ENCODE results near the gene ADGRG4.

Gene ADGRG4

DNA sequence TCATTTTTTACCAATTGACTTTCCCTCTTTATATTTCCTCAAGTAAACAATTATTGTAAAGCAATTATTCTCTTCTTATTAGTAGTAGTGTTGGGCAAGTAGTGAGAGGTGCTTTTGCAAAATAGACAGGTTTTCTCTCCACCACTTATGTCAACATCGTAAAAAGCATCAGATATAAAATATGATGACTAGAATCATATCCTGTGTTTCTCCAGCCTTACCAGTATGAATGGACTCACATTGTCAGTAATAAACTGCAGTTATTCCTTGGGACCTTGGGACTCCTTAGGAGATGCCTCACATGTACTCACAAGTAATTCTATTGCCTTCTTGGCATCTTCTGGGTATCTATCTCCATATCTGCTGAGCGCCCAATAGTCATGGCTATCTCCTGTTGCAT lies 146.5 kb downstream of the ADGRG4 start:
- H3K27ac ChIP-seq, result no peak overlapping the region
- TF ChIP-seq, protein P1, sequence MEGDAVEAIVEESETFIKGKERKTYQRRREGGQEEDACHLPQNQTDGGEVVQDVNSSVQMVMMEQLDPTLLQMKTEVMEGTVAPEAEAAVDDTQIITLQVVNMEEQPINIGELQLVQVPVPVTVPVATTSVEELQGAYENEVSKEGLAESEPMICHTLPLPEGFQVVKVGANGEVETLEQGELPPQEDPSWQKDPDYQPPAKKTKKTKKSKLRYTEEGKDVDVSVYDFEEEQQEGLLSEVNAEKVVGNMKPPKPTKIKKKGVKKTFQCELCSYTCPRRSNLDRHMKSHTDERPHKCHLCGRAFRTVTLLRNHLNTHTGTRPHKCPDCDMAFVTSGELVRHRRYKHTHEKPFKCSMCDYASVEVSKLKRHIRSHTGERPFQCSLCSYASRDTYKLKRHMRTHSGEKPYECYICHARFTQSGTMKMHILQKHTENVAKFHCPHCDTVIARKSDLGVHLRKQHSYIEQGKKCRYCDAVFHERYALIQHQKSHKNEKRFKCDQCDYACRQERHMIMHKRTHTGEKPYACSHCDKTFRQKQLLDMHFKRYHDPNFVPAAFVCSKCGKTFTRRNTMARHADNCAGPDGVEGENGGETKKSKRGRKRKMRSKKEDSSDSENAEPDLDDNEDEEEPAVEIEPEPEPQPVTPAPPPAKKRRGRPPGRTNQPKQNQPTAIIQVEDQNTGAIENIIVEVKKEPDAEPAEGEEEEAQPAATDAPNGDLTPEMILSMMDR (conservative IDR thresholded peaks at IDR 0.05), result no peak

DNA sequence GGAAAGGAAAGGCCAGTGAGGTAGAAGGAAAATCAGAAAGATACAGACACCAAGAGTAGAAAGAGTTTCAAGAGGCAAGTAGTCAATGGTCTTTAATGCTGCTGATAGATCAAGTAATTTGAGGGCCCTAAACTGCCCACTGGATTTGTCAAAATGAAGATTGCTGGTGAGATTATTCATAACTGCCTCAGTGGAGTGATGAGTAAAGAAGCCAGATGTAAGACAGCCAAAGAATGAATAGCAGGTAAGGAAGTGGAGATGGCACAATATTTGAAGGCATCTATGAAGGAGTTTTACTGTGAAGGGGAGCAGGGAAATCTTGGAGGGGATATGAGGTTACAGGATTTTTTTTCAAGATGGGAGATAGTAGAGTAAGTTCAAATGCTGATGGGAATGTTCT lies 147.2 kb downstream of the ADGRG4 start:
- TF ChIP-seq, protein P1 (conservative IDR thresholded peaks at IDR 0.05), result no peak
- no peak overlapping the region for H3K27ac ChIP-seq

DNA sequence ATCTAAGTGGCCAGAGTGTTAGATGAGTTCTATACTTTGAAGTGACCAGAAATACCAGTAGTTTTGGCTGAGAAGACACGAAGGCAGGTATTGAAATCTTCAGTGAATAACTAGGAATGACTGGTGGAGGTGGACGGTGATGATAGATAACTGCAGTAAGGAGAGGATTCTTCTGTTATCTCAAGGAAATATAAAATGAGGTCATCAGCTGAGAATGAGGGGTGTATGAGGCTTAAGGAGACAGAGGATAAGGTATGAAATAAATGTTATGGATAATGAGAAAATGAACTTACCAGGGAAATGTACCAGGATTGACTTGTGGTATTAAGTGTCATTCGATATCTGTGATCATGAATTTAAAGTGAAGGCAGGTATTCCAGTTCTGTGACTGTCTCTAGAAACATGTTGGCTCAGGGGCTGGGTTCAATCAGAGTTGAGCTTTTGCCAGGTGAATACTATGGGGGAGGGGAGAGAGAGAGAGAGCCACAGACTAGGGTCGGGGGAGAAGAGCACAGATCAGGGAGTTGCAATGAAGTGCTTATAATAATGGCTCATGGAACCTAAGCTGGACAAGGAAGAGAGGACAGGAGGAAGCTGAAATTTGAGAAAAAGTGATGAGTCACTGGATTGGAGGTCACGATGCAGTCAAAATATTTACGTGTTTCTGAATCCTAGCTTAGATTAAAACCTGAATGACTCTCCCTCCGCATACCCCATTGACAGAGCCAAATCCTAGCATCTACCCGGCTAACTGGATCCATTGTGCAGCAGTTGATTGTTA lies 149.5 kb downstream of the ADGRG4 start:
- TF ChIP-seq, protein P1 (conservative IDR thresholded peaks at IDR 0.05), result no peak
- H3K27ac ChIP-seq, result no peak overlapping the region

DNA sequence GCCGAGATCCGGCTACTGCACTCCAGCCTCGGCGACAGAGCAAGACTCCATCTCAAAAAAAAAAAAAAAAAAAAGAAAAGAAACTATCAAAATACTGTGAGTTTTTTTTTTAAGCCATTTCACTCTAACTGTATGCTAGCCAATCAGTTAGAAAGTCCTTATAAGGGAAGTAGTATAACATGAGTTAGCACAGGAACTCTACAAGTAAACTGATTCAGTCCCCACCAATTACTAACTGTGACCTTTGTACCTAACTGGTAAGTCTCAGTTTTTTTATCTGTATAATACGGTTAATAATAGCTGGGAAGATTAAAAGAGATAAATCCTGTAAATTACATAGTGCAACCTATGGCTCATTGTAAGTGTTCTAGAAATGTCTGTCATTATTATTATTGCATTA lies 151.9 kb downstream of the ADGRG4 start:
- TF ChIP-seq, protein P1 (conservative IDR thresholded peaks at IDR 0.05), result no peak
- H3K27ac ChIP-seq, result no peak overlapping the region

DNA sequence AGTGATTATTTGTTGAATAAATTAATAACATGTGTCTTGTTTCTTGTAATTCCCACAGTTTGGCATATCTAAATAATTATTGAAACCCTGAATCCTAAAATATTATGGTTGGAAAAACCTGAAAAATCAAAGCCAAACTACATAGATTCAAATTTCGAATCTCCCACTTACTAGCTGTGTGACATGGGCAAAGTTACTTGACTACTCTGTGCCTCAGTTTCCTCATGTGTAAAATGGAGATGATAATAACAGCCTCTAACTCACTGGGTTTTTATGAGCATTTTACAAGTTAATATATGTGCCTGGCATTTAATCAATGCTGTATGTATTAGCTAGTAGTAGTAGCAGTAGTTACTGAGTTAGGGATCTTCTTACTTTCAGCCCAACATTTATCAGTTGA lies 152.4 kb downstream of the ADGRG4 start:
- no peak overlapping the region for H3K27ac ChIP-seq
- TF ChIP-seq, protein P1 (conservative IDR thresholded peaks at IDR 0.05), result no peak

DNA sequence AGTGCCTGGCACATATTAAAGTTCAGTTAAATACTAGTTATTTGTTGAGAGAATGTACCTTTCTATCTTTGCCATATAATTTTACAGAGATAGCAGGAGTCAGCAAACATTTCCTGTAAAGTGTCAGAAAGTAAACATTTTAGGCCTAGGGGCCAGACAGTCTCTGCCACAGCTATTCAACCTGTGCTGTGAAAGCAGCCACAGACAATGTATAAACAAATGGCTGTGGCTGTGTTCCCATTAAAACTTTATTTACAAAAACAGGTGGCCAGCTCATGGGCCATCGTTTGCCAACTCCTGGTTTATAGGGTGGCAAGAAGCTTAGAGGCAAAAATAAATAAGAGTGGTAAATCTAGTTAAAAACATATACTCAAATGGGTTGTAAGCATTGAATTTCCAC lies 153.0 kb downstream of the ADGRG4 start:
- H3K27ac ChIP-seq, result no peak overlapping the region
- TF ChIP-seq, protein P1 (conservative IDR thresholded peaks at IDR 0.05), result no peak

DNA sequence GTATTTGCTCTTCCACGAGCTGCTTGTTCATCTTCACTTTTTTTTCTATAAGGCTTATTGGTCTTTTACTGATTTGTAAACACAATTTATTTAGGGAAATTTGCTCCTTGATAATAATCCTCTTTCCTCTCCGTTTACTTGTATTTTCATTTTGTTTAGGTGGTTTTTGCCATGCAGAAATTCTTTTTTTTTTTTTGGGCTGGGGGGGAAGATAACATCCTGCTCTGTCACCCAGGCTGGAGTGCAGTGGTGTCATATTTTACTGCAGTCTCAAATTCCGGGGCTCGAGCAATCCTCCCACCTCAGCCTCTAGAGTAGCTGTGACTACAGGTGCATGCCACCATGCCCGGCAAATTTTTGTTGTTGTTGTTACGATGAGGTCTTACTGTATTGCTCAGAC lies 155.4 kb downstream of the ADGRG4 start:
- TF ChIP-seq, protein P1 (conservative IDR thresholded peaks at IDR 0.05), result no peak
- no peak overlapping the region for H3K27ac ChIP-seq
